ENCODE measurements around the gene TBX2.

Gene TBX2

DNA sequence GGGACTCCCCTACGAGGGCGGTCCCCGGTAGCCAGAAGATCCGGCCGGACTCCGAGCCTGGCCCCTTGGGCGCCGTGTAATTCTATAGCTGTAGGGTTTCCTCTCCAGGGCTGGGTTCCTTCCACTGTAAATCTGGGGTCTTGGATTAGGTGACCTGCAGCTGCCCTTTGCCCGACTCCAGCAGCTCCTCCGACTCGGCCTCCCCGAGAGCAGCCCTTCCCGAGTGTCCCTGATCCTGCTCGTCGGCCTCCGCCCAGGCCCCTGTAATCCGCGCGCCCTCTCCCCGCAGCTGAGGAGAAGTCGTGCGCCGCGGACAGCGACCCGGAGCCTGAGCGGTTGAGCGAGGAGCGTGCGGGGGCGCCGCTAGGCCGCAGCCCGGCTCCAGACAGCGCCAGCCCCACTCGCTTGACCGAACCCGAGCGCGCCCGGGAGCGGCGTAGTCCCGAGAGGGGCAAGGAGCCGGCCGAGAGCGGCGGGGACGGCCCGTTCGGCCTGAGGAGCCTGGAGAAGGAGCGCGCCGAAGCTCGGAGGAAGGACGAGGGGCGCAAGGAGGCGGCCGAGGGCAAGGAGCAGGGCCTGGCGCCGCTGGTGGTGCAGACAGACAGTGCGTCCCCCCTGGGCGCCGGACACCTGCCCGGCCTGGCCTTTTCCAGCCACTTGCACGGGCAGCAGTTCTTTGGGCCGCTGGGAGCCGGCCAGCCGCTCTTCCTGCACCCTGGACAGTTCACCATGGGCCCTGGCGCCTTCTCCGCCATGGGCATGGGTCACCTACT is 5.5 kb downstream of the TBX2 start:
- TF ChIP-seq, protein P1, sequence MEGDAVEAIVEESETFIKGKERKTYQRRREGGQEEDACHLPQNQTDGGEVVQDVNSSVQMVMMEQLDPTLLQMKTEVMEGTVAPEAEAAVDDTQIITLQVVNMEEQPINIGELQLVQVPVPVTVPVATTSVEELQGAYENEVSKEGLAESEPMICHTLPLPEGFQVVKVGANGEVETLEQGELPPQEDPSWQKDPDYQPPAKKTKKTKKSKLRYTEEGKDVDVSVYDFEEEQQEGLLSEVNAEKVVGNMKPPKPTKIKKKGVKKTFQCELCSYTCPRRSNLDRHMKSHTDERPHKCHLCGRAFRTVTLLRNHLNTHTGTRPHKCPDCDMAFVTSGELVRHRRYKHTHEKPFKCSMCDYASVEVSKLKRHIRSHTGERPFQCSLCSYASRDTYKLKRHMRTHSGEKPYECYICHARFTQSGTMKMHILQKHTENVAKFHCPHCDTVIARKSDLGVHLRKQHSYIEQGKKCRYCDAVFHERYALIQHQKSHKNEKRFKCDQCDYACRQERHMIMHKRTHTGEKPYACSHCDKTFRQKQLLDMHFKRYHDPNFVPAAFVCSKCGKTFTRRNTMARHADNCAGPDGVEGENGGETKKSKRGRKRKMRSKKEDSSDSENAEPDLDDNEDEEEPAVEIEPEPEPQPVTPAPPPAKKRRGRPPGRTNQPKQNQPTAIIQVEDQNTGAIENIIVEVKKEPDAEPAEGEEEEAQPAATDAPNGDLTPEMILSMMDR (conservative IDR thresholded peaks at IDR 0.05; ENCODE audit: low read depth, low read length): no peak
- H3K4me3 ChIP-seq (ENCODE audit: low read length): no peak overlapping the region
- no peak for DNase-seq (ENCODE audit: low read depth)

DNA sequence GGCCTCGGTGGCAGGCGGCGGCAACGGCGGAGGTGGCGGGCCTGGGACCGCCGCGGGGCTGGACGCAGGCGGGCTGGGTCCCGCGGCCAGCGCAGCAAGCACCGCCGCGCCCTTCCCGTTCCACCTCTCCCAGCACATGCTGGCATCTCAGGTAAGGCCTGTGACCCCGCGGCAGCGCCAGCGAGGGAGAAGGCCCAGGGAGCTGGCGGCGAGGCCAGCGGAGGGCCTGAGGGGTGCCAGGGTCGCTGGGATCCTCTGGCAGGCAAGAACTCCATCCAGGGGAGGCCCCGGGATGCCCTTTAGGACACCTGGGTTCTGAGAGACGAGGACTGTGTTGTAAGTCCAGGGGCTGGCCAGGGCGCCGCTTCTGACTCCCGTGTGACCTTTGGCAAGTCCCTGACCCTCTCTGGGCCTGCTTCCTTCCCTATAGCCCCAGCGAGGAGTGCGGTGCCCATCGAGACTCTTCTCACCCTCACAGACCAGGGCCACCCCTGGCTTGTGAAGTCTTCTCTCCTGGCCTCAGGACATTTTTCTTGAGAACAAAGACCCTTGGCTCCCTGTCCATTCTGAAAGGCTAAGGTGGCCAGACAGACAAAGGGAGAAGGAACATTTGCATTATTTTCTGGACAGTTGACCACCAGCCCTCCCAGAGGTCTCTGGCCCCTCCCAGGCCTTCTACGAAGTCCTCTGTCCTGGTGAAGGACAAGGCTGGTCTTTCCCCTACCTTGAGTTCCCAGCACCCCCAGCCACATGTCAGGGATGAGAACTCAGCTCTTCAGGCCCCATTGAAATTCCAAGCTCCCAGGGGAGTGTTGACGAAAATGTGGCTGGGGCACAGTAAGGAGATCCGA is 6.3 kb downstream of the TBX2 start:
- no peak overlapping the region for H3K4me3 ChIP-seq (ENCODE audit: low read length)
- TF ChIP-seq, protein P1 (conservative IDR thresholded peaks at IDR 0.05; ENCODE audit: low read depth, low read length): no peak
- DNase-seq (ENCODE audit: low read depth): no peak

DNA sequence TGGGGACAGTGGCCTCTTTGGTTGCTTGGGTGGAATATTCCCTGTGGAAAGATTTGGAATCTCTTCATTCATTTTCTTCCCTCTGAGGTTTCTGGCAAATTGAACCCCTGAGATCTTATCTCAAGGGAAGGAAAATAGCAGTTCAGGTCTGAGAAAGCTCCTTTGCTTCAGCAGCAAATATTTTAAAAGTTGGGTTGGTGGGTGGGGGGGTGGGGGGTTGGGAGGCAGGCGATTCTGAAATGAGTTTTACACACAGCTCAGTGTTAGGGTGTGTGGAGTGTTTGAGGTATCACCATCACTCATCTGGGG is 6.8 kb downstream of the TBX2 start:
- TF ChIP-seq, protein P1 (conservative IDR thresholded peaks at IDR 0.05; ENCODE audit: low read depth, low read length): no peak
- H3K4me3 ChIP-seq (ENCODE audit: low read length): no peak overlapping the region
- no peak for DNase-seq (ENCODE audit: low read depth)

DNA sequence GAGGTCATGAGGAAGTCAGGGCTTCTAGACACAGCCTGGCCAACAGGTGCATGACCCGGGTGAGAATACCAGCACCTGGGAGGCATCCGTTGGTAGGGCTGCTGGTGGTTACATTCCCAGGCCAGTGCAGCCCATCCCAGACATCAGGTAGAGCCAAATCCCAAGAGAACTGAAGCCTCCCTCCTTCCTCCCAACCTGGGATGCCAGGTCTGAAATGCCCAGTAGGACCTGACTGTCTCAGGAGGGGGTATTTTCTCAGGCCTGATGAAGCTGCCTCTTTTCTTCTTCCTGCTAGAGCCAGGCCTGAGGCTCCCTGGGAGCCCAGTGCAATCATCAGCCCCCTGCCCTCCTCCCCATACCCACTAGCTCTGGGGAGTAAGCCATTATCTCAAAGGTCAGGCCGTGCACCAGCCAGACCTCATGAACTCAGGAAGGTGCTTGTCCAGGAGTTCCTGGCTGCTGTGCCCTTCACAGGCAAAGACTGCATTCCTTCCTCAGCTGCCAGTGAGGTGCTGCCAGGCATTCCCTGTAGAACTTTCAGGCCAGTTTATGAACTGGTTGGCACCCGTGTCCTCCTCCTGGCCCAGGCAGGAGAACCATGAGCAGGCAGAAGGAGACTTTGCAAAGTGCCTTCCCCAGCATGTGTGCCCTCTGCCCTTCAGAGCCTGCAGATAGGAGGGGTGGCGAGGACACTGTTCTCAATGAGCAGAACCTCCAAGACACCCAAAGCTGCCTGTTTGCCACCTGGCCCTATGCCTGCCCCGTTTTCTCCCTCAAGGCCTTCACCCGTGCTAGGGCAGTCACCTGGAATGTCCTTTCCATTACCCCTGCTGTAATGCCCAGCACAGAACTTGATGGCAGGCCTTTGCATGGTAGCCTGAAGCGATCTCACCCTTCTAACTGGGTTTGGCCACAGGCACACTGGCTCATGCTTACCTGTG is 7.6 kb downstream of the TBX2 start:
- DNase-seq (ENCODE audit: low read depth): no peak
- TF ChIP-seq, protein P1 (conservative IDR thresholded peaks at IDR 0.05; ENCODE audit: low read depth, low read length): no peak
- no peak overlapping the region for H3K4me3 ChIP-seq (ENCODE audit: low read length)

DNA sequence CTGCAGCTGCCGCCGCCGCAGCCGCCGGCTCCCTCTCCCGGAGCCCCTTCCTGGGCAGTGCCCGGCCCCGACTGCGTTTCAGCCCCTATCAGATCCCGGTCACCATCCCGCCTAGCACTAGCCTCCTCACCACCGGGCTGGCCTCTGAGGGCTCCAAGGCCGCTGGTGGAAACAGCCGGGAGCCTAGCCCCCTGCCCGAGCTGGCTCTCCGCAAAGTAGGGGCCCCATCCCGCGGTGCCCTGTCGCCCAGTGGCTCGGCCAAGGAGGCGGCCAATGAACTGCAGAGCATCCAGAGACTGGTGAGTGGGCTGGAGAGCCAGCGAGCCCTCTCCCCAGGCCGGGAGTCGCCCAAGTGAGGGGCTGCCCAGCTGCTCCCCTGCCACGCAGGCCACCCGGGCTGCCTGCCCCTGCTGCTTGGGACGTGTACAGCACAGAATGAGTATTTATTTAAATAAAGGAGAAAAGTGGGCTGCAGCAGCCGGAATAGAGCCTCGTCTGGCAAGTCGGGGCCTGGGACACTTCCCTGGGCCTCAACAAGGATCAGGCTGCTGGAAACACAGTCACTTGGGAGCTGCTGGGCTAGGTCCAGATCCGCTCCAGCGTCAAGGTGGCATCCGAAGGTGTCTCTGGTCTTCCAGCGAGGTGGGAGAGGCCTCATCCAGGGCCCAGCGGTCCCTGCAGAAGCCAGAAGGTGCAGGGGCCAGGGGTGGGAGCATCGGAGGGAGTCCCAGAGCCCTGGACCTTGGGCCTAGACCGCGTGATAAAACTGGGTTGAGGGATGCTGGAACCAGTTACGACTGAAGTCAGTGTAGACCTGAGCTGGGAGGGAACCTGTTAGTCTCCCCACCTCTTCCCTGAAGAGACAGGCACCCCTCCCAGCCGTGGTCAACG is 8.8 kb downstream of the TBX2 start:
- H3K4me3 ChIP-seq (ENCODE audit: low read length): no peak overlapping the region
- no peak for DNase-seq (ENCODE audit: low read depth)
- TF ChIP-seq, protein P1 (conservative IDR thresholded peaks at IDR 0.05; ENCODE audit: low read depth, low read length): no peak
